Measurements from ENCODE around the gene LOX. TPM values are rescaled to one million over a fixed set of nuclear protein-coding genes. Genes with fewer than 3 reads are reported as not detected.

Gene LOX
- total and polyA plus RNA-seq, 2 experiments from 2014 or later: 1.5 to 1.8 TPM

DNA sequence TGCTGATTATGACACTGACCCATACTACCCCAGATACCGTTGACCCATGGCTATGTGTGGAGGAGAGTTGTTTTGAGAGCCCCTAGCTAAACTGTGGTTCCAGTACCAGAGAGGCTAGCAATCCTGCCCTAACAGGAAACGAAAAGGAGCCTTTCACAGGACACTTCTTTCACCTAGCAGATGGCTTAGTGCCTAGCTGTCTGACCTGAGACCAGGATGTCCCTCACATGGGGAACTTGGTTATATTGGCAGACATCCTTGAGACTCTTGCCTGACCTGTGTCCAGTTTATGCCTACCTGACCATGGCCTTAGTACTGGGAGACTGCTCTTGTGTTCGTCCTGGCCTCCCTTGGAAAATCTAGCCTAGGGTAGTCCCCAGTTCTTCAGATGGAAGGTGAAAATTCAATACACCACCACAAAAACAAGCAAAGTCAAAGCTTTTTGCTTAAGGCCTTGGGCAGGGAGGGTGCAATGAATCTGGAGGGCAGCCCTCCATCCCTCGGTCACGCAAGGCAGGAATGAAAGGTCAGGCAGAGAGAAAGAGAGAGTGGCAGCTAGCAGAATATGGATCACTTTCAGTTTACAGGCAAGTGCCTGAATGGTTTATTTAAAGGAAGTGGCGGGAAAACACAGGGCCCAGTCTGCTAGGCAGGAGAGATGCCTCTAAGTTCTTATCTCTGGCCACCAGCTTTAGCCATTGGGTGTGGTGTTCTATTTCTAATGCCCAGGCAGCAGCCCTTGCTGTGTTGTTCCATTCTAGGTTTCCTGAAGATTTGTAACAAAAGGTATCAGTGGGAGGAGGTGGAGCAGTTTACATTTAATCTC lies 34.9 kb upstream of the LOX start:
- Mint-ChIP-seq H3K4me1 (peaks cover 8% of the 10 kb centered on the region; the same call in 2 of the 3 replicates), H3K4me3 (no peak overlapping the region), H3K27me3 (ENCODE audit: insufficient read depth, low read depth, poor library complexity) (no peaks in the 10 kb centered on the region), H3K36me3 (ENCODE audit: low read depth) (no peaks in the 10 kb centered on the region), H3K9me3 (no peaks in the 10 kb centered on the region), H3K27ac (peak overlapping the region; percentile 58; the same call in 1 of the 2 replicates)
- Histone ChIP-seq H2AFZ (peak overlapping the region; percentile 69; the same call in 1 of the 2 replicates), H3K27ac (ENCODE audit: low read depth) (no peak overlapping the region), H4K20me1 (replicated peaks; ENCODE audit: insufficient read depth) (no peaks in the 10 kb centered on the region), H3K4me2 (no peak overlapping the region), H3K27me3 (ENCODE audit: insufficient read depth) (no peaks in the 10 kb centered on the region), H3K36me3 (ENCODE audit: insufficient read depth) (no peaks in the 10 kb centered on the region), H3K4me1 (ENCODE audit: insufficient read depth) (no peaks in the 10 kb centered on the region), H3K9me2 (ENCODE audit: insufficient read depth) (no peaks in the 10 kb centered on the region), H3K79me2 (replicated peaks; ENCODE audit: insufficient read depth) (no peaks in the 10 kb centered on the region), H3K4me3 (no peak overlapping the region), H3F3A (replicated peaks; ENCODE audit: low read depth) (no peaks in the 10 kb centered on the region)
- ATAC-seq (no peak), DNase-seq (ENCODE audit: low spot score) (no peak)
- TF ChIP-seq ZNF114 (CRISPR knock-in tag; IDR thresholded peaks at IDR 0.05) (no peak), STAT1 (IDR thresholded peaks at IDR 0.05; ENCODE audit: unreplicated experiment) (no peak), JUNB (IDR thresholded peaks at IDR 0.05; ENCODE audit: unreplicated experiment) (no peak)
- TF ChIP-seq, protein P1, sequence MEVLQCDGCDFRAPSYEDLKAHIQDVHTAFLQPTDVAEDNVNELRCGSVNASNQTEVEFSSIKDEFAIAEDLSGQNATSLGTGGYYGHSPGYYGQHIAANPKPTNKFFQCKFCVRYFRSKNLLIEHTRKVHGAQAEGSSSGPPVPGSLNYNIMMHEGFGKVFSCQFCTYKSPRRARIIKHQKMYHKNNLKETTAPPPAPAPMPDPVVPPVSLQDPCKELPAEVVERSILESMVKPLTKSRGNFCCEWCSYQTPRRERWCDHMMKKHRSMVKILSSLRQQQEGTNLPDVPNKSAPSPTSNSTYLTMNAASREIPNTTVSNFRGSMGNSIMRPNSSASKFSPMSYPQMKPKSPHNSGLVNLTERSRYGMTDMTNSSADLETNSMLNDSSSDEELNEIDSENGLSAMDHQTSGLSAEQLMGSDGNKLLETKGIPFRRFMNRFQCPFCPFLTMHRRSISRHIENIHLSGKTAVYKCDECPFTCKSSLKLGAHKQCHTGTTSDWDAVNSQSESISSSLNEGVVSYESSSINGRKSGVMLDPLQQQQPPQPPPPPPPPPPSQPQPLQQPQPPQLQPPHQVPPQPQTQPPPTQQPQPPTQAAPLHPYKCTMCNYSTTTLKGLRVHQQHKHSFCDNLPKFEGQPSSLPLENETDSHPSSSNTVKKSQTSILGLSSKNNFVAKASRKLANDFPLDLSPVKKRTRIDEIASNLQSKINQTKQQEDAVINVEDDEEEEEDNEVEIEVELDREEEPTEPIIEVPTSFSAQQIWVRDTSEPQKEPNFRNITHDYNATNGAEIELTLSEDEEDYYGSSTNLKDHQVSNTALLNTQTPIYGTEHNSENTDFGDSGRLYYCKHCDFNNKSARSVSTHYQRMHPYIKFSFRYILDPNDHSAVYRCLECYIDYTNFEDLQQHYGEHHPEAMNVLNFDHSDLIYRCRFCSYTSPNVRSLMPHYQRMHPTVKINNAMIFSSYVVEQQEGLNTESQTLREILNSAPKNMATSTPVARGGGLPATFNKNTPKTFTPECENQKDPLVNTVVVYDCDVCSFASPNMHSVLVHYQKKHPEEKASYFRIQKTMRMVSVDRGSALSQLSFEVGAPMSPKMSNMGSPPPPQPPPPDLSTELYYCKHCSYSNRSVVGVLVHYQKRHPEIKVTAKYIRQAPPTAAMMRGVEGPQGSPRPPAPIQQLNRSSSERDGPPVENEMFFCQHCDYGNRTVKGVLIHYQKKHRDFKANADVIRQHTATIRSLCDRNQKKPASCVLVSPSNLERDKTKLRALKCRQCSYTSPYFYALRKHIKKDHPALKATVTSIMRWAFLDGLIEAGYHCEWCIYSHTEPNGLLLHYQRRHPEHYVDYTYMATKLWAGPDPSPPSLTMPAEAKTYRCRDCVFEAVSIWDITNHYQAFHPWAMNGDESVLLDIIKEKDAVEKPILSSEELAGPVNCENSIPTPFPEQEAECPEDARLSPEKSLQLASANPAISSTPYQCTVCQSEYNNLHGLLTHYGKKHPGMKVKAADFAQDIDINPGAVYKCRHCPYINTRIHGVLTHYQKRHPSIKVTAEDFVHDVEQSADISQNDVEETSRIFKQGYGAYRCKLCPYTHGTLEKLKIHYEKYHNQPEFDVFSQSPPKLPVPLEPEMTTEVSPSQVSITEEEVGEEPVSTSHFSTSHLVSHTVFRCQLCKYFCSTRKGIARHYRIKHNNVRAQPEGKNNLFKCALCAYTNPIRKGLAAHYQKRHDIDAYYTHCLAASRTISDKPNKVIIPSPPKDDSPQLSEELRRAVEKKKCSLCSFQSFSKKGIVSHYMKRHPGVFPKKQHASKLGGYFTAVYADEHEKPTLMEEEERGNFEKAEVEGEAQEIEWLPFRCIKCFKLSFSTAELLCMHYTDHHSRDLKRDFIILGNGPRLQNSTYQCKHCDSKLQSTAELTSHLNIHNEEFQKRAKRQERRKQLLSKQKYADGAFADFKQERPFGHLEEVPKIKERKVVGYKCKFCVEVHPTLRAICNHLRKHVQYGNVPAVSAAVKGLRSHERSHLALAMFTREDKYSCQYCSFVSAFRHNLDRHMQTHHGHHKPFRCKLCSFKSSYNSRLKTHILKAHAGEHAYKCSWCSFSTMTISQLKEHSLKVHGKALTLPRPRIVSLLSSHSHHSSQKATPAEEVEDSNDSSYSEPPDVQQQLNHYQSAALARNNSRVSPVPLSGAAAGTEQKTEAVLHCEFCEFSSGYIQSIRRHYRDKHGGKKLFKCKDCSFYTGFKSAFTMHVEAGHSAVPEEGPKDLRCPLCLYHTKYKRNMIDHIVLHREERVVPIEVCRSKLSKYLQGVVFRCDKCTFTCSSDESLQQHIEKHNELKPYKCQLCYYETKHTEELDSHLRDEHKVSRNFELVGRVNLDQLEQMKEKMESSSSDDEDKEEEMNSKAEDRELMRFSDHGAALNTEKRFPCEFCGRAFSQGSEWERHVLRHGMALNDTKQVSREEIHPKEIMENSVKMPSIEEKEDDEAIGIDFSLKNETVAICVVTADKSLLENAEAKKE (CRISPR knock-in tag; IDR thresholded peaks at IDR 0.05): no peak

DNA sequence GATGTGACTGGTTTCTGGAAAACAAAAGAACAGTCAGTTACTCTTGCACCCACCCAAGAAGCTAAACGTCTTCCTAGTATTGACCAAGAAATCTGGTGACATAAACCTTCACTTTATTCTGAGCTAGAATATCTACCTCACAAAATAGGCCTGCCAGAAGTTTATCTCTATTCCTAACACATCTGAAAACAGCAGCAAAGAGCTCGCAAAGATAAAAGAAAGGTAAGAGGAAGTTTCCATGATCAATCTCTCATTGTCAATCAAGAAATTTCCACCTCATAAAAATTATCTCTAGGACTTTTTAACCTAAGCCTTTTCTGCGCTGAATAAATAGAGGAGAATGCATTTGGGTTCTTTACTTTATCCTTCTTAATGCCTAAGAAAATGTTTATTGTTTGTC lies 34.0 kb upstream of the LOX start:
- no peaks in the 10 kb centered on the region for H3K9me3 Mint-ChIP-seq
- Histone ChIP-seq H3K79me2 (replicated peaks; ENCODE audit: insufficient read depth) (no peaks in the 10 kb centered on the region), H3K4me3 (no peak overlapping the region), H4K20me1 (replicated peaks; ENCODE audit: insufficient read depth) (no peaks in the 10 kb centered on the region), H3K36me3 (ENCODE audit: insufficient read depth) (no peaks in the 10 kb centered on the region), H3K9me2 (ENCODE audit: insufficient read depth) (no peaks in the 10 kb centered on the region), H2AFZ (no peak overlapping the region), H3K27me3 (ENCODE audit: insufficient read depth) (no peaks in the 10 kb centered on the region), H3K4me2 (no peak overlapping the region), H3K4me1 (ENCODE audit: insufficient read depth) (no peaks in the 10 kb centered on the region), H3K27ac (ENCODE audit: low read depth) (no peak overlapping the region), H3F3A (replicated peaks; ENCODE audit: low read depth) (no peaks in the 10 kb centered on the region)
- no peak for DNase-seq (ENCODE audit: low spot score)
- H3K4me3 Mint-ChIP-seq: no peak overlapping the region
- H3K27ac Mint-ChIP-seq: no peak overlapping the region
- no peaks in the 10 kb centered on the region for H3K27me3 Mint-ChIP-seq (ENCODE audit: insufficient read depth, low read depth, poor library complexity)
- H3K36me3 Mint-ChIP-seq (ENCODE audit: low read depth): no peaks in the 10 kb centered on the region
- no peak for ATAC-seq
- H3K4me1 Mint-ChIP-seq: peaks cover 8% of the 10 kb centered on the region; the same call in 2 of the 3 replicates
- no peak for TF ChIP-seq EZH2phosphoT487 (IDR thresholded peaks at IDR 0.05; ENCODE audit: unreplicated experiment)
- TF ChIP-seq, protein P2, sequence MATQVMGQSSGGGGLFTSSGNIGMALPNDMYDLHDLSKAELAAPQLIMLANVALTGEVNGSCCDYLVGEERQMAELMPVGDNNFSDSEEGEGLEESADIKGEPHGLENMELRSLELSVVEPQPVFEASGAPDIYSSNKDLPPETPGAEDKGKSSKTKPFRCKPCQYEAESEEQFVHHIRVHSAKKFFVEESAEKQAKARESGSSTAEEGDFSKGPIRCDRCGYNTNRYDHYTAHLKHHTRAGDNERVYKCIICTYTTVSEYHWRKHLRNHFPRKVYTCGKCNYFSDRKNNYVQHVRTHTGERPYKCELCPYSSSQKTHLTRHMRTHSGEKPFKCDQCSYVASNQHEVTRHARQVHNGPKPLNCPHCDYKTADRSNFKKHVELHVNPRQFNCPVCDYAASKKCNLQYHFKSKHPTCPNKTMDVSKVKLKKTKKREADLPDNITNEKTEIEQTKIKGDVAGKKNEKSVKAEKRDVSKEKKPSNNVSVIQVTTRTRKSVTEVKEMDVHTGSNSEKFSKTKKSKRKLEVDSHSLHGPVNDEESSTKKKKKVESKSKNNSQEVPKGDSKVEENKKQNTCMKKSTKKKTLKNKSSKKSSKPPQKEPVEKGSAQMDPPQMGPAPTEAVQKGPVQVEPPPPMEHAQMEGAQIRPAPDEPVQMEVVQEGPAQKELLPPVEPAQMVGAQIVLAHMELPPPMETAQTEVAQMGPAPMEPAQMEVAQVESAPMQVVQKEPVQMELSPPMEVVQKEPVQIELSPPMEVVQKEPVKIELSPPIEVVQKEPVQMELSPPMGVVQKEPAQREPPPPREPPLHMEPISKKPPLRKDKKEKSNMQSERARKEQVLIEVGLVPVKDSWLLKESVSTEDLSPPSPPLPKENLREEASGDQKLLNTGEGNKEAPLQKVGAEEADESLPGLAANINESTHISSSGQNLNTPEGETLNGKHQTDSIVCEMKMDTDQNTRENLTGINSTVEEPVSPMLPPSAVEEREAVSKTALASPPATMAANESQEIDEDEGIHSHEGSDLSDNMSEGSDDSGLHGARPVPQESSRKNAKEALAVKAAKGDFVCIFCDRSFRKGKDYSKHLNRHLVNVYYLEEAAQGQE (IDR thresholded peaks at IDR 0.05; ENCODE audit: unreplicated experiment): no peak
- TF ChIP-seq NANOG (IDR thresholded peaks at IDR 0.05; ENCODE audit: borderline replicate concordance): no peak
- no peak for TF ChIP-seq POLR2AphosphoS5 (IDR thresholded peaks at IDR 0.05; ENCODE audit: low read depth)
- TF ChIP-seq STAT1 (IDR thresholded peaks at IDR 0.05; ENCODE audit: unreplicated experiment): no peak
- TF ChIP-seq EZH2 (IDR thresholded peaks at IDR 0.05; ENCODE audit: low read depth, unreplicated experiment): no peak

Data from GM23338 (cell line).